Activated T-helper 2 cell treated with anti-CD3 and anti-CD28 coated beads, Interferon-gamma antibody, Interleukin-2, Interleukin-4, amounts not matched to agents 10 μg/mL and 5 μg/mL and 100 μg/mL, durations not matched to agents 14 hours and 24 hours and 36 hours (primary cell): ENCODE data around the gene C1orf94. TPM values are rescaled to one million over a fixed set of nuclear protein-coding genes. Genes with fewer than 3 reads are reported as not detected.
"Not testable (repeated sequence)": the region's sequence is repeated elsewhere in the genome, so short reads cannot be mapped to it uniquely, and the experiment has no call there.

Experiments
- DNase-seq: peaks from one replicate; pipeline ENCODE4 v3.0.0; 2021; ENCODE audit warnings: low spot score
- H3K27ac Mint-ChIP-seq: one replicate; pipeline ENCODE4 v1.8.0; 2021; ENCODE audit warnings: mixed read lengths
- H3K27me3 Mint-ChIP-seq: one replicate; pipeline ENCODE4 v1.8.0; 2021; ENCODE audit warnings: low read depth, mixed read lengths
- H3K36me3 Mint-ChIP-seq: one replicate; pipeline ENCODE4 v1.8.0; 2021; ENCODE audit warnings: low read depth, mixed read lengths
- H3K4me1 Mint-ChIP-seq: one replicate; pipeline ENCODE4 v1.8.0; 2021; ENCODE audit warnings: low read depth, mixed read lengths
- H3K4me3 Mint-ChIP-seq: one replicate; pipeline ENCODE4 v1.8.0; 2021; ENCODE audit warnings: low read depth, mild to moderate bottlenecking, moderate library complexity, mixed read lengths
- H3K9me3 Mint-ChIP-seq: one replicate; pipeline ENCODE4 v1.8.0; 2021; ENCODE audit warnings: mixed read lengths
- intact Hi-C: fragments of 100-400 bp; cut with micrococcal nuclease; formaldehyde crosslinking; loops from one replicate; pipeline ENCODE4 v1.15.1; 2023
- total RNA-seq: library from RNA; stranded (reverse); gene quantifications from 2 replicates; pipeline ENCODE4 v1.2.3, GENCODE V29; 2022

C1orf94 gene
- total RNA-seq, 1 donor from 2014 or later, result not detected

DNA sequence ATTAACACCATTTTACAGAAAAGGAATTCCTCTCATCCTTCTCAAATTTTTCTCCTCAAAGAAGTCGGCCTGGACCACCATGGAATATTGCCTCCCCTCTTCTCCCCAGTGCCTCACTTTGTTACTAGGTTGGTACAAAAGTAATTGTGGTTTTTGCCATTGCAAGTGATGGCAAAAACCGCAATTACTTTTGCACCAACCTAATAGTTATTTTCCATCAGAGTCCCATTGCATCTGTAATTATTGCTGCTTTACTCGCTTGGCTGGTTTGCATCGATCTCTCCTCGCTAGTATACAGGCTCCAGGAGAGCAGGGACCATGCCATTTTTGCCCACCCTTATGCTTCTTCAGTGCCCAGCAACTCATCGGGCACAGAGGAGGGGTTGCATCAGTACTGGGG lies 963 bp upstream of the C1orf94 start:
- no peak overlapping the region for H3K4me3 Mint-ChIP-seq
- H3K36me3 Mint-ChIP-seq, result no peaks in the 10 kb centered on the region
- no peak for DNase-seq
- H3K27me3 Mint-ChIP-seq, result peaks cover 37% of the 10 kb centered on the region
- intact Hi-C loops, result no loop called here
- H3K9me3 Mint-ChIP-seq, result no peaks in the 10 kb centered on the region
- H3K4me1 Mint-ChIP-seq, result no peaks in the 10 kb centered on the region
- no peak overlapping the region for H3K27ac Mint-ChIP-seq

DNA sequence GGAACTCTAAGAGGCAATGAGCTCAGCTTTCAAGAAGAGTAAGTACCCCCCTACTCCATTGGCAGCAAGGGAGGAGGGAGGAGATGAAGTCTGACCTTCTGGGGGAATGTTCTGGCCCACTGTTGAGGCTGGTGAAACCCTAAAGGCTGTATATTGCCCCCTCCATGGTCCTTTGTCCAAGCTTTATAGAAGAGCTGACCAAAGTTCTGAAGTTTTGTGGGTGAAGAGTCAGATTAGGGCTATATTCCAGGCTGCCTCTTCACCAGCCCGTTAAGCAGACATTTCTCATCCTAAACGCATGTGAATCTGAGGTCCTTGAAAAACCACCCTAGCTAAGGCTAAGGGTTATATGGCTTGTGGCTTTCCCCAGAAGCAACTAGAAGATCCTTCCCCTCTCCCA lies 1.4 kb downstream of the C1orf94 start:
- H3K27me3 Mint-ChIP-seq, result peaks cover 32% of the 10 kb centered on the region

DNA sequence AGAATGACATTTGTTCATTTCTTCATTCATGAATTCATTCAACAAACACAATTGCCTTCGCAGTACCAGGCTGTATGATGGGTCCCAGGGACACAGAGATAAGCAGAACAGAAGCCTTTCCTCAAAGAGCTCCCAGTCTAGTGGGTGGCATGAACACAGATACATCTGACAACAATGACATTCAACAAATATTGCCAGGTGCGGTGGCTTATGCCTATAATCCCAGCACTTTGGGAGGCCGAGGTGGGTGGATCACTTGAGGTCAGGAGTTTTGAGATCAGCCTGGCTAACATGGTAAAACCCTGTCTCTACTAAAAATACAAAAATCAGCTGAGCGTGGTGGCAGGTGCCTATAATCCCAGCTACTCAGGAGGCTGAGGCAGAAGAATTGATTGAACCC lies 6.7 kb downstream of the C1orf94 start:
- DNase-seq, H3K36me3 Mint-ChIP-seq, intact Hi-C loops, H3K4me1 Mint-ChIP-seq, H3K4me3 Mint-ChIP-seq, H3K27ac Mint-ChIP-seq, H3K9me3 Mint-ChIP-seq: not testable (repeated sequence)
- peaks cover 12% of the 10 kb centered on the region for H3K27me3 Mint-ChIP-seq

More for the DNA sequence above, 1.4 kb downstream of the C1orf94 start:
- H3K36me3 Mint-ChIP-seq, result no peaks in the 10 kb centered on the region
- no peaks in the 10 kb centered on the region for H3K9me3 Mint-ChIP-seq
- intact Hi-C loops, result no loop called here
- H3K4me1 Mint-ChIP-seq, result no peaks in the 10 kb centered on the region
- no peak overlapping the region for H3K4me3 Mint-ChIP-seq
- no peak for DNase-seq
- H3K27ac Mint-ChIP-seq, result no peak overlapping the region

DNA sequence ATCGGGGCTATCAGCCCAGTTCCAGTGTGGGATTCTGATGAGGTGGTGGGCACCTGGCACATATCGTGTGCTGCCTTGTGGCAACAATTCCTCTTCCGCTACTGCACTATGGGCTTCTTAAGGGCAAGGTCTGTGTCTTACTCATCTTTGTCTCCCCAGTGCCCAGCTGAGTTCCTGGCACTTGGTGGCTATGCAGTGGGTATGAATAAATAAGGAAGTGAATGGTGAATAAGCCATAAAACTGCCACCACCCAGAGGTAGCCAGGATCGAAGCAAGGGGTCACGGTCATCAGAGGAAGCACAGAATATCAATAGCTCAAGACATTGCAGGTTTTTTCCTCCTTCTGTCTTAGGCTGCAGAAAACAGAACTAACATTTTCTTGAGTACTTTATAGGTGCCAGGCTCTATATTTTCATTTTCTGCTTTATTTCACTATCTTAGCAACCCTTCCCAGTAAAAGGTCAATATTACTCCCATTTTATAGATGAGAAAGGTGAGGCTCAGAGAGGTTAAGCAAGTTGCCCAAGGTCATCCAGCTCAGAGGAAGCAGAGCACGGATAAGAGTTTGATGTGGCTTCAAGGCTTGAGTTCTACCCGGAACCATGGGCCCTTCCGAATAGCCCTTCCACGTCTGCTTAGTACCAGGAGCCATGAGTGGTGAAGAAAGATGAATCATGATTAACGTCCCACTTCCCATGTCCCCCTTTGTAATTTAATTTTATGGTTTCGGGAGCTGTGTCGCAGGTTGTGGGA lies 10.2 kb downstream of the C1orf94 start:
- Mint-ChIP-seq H3K36me3 (no peaks in the 10 kb centered on the region), H3K4me3 (no peak overlapping the region), H3K9me3 (peaks cover 4% of the 10 kb centered on the region), H3K4me1 (no peaks in the 10 kb centered on the region), H3K27ac (no peak overlapping the region), H3K27me3 (peaks cover 3% of the 10 kb centered on the region)
- no peak for DNase-seq
- intact Hi-C loops, result no loop called here

DNA sequence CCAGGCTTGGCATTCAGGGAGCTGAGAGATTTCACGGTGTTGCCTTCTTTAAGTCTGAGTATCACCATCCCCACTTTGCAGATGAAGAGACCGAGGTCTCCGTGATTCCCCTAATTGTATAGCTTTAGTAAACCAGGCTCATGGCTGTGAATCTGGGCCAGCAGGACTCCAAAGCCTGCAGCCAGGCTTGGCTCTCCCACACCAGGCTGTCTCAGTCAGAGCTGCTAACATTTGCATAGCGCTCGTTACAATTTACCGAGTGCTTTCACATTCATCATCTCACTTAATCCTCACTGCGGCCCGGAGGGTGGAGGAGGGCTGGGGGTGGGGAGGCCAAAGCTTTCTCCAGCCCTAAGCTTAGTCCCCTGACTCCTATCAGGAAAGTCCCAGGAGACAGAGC lies 11.7 kb downstream of the C1orf94 start:
- Mint-ChIP-seq H3K4me1 (no peaks in the 10 kb centered on the region), H3K27ac (no peak overlapping the region), H3K36me3 (no peaks in the 10 kb centered on the region), H3K4me3 (no peak overlapping the region), H3K27me3 (peaks cover 3% of the 10 kb centered on the region), H3K9me3 (peaks cover 4% of the 10 kb centered on the region)
- no peak for DNase-seq
- intact Hi-C loops, result no loop called here

DNA sequence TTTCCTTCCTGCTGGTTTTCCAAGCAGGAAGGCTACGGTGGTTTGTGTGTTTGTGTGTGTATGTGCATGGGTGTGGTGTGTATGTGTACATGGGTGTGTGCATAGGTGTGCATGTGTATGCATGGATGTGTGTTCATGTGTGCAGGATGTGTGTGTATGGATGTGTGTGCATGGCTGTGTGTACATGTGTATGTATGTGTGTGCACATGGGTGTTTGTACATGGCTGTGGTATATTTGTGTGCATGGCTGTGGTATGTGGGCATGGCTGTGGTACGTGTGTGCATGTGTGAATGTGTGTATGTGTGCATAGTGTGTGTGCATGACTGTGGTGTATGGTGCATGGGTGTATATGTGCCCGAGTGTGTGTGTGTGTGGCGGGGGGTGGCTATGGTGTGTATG lies 12.3 kb downstream of the C1orf94 start:
- Mint-ChIP-seq H3K4me1 (no peaks in the 10 kb centered on the region), H3K27me3 (peaks cover 3% of the 10 kb centered on the region), H3K27ac (no peak overlapping the region), H3K36me3 (no peaks in the 10 kb centered on the region), H3K9me3 (peaks cover 4% of the 10 kb centered on the region), H3K4me3 (no peak overlapping the region)
- intact Hi-C loops, result no loop called here
- DNase-seq, result no peak

DNA sequence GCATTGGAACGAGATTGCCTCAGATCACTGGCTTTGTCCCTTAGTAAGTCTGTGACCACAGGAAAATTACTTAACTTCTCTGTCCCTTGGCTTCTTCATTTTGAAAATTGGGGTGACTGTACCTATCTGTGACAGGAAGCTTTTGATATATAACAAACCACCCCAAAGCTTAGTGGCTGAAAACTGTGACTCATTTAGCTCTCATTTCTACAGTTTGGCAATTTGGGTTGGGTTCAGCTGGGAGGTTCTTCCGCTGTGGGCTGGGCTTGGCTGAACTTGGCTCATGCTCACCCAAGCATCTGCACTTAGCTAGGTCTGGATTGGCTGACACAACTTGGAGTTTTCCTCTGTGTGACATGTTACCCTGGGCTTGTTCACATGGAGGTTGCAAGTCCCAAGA lies 14.0 kb downstream of the C1orf94 start:
- peaks cover 3% of the 10 kb centered on the region for H3K27me3 Mint-ChIP-seq
- DNase-seq, result no peak
- intact Hi-C loops, result no loop called here
- no peak overlapping the region for H3K4me3 Mint-ChIP-seq
- no peaks in the 10 kb centered on the region for H3K4me1 Mint-ChIP-seq
- H3K36me3 Mint-ChIP-seq, result no peaks in the 10 kb centered on the region
- no peak overlapping the region for H3K27ac Mint-ChIP-seq
- H3K9me3 Mint-ChIP-seq, result peaks cover 4% of the 10 kb centered on the region

DNA sequence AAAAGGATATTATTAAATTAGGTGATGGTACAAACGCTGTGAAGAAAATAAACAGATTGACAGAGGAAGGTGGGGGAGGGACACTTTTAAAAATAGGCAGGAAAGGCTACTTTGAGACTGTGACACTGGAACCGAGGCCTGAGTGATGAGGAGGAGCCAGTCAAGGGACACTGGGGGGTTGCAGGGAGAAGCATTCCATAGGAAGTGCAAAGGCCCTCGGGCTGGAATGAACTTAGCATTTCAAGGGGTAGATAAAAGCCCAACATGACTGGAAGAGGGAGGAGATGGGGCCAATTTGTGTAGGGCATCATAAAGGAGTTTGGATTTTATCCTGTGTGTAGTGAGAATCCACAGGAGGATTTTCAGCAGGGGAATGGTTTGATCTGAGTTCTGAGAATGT lies 15.9 kb downstream of the C1orf94 start:
- H3K36me3 Mint-ChIP-seq, result no peaks in the 10 kb centered on the region
- no peak overlapping the region for H3K27ac Mint-ChIP-seq
- H3K4me3 Mint-ChIP-seq, result no peak overlapping the region
- DNase-seq, result no peak
- peaks cover 4% of the 10 kb centered on the region for H3K9me3 Mint-ChIP-seq
- no peaks in the 10 kb centered on the region for H3K4me1 Mint-ChIP-seq
- H3K27me3 Mint-ChIP-seq, result no peaks in the 10 kb centered on the region
- intact Hi-C loops, result no loop called here

DNA sequence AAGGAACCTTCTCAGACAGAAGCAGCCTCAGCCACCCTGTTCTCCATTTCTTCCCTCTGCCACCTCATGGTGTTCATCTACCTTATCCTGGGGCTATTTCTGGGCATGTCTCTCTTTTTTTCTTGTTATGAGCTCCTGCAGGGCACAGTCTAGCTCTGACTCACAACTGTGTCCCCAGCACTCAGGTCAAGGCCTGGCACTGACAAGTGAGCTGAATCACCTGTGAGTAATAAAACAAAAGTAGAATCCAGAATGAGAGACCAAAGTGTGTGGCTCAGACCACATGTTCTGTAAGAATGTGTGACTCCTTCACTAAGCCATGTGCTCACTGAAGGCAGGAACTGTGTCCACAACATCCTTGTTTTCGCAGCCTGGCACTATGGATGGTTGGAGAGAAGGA lies 23.2 kb downstream of the C1orf94 start:
- Mint-ChIP-seq H3K4me3 (no peak overlapping the region), H3K27me3 (peaks cover 2% of the 10 kb centered on the region), H3K9me3 (no peaks in the 10 kb centered on the region), H3K4me1 (no peaks in the 10 kb centered on the region), H3K36me3 (no peaks in the 10 kb centered on the region), H3K27ac (no peak overlapping the region)
- intact Hi-C loops, result no loop called here
- no peak for DNase-seq

DNA sequence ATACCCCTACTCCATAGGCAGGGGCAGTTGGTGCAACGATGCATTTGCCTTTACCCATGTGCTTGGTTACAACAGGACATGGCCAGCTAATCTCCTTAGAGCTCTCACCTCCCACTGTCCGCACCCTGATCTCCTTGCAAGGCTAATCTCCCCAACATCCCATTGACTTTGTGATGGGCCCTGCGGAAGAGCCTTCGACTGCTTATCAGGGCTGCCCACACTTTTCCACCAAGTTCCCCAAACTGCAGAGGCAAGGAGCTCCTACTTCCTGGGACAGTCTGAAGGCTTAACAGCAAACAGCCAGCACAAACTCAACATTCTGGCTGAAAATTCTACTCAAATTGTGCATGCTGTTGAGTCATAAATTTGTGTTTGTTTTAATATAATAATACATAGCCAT lies 36.0 kb downstream of the C1orf94 start:
- no peak overlapping the region for H3K4me3 Mint-ChIP-seq
- H3K36me3 Mint-ChIP-seq, result no peaks in the 10 kb centered on the region
- intact Hi-C loops, result no loop called here
- H3K27ac Mint-ChIP-seq, result no peak overlapping the region
- no peaks in the 10 kb centered on the region for H3K27me3 Mint-ChIP-seq
- H3K4me1 Mint-ChIP-seq, result no peaks in the 10 kb centered on the region
- no peak for DNase-seq
- no peaks in the 10 kb centered on the region for H3K9me3 Mint-ChIP-seq

DNA sequence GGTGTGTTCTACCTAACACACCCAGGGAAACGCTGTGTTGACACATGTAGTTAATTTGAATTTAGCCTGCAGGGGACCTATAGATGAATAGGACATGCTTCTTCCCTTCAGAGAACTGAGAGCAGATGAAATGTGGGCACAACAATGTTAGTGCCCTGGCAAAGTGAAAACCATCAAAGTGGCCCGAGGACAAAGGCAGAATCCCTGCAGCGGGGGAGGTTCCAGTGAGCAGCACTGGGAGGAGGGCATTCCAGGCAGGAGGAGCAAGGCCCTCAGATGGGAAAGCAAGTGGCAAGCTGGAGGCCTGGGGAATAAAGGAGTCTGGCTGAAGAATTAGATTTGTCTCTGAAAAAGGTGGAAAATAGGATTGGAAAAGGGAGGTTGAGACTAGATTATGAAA lies 37.2 kb downstream of the C1orf94 start:
- Mint-ChIP-seq H3K27me3 (no peaks in the 10 kb centered on the region), H3K9me3 (no peaks in the 10 kb centered on the region), H3K27ac (no peak overlapping the region)

DNA sequence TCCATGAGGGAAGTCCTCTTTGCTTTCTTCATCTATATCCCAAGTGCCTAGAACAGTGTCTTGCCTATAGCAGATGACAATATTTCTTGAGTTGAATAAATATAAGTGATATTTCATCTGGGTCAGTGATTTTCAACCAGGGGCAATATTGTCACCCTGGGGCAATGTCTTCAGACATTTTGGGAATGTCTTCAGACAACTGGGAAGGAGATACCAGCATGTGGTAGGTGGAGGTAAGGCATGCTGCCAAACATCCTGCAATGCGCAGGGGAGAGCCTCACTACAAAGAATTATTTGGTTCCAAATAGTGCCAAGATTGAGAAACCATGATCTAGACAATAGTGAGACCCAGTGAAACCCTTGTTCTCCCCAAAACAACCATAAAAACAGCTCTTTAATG lies 54.7 kb downstream of the C1orf94 start:
- Mint-ChIP-seq H3K27me3 (no peaks in the 10 kb centered on the region), H3K27ac (no peak overlapping the region), H3K4me3 (no peak overlapping the region), H3K9me3 (no peaks in the 10 kb centered on the region), H3K4me1 (no peaks in the 10 kb centered on the region), H3K36me3 (no peaks in the 10 kb centered on the region)
- intact Hi-C loops, result no loop called here
- DNase-seq, result no peak

More for the DNA sequence above, 37.2 kb downstream of the C1orf94 start:
- DNase-seq, result no peak
- intact Hi-C loops, result no loop called here
- H3K4me3 Mint-ChIP-seq, result no peak overlapping the region
- H3K4me1 Mint-ChIP-seq, result no peaks in the 10 kb centered on the region
- H3K36me3 Mint-ChIP-seq, result no peaks in the 10 kb centered on the region

DNA sequence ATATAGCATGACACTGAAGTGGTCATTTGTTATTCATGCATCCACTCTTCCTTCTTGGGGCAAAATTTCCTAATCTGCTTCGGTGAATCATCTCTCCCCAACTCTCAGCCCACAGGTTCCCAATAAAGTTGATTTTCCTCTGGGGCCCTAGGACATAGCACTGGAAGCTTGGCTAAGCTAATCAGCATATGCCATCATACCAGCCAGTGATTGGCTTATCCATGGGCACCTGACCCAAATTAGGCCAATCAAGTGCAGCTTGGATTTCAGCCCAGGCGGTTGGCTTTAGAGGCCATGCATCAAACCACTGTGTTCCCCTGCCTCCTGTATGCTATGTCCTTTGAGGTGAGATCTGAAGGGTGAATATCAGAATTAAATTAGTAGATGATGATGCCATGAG lies 58.9 kb downstream of the C1orf94 start:
- Mint-ChIP-seq H3K27ac (no peak overlapping the region), H3K36me3 (no peaks in the 10 kb centered on the region), H3K4me3 (no peak overlapping the region), H3K4me1 (no peaks in the 10 kb centered on the region), H3K9me3 (peaks cover 5% of the 10 kb centered on the region), H3K27me3 (no peaks in the 10 kb centered on the region)
- no peak for DNase-seq
- intact Hi-C loops, result no loop called here

DNA sequence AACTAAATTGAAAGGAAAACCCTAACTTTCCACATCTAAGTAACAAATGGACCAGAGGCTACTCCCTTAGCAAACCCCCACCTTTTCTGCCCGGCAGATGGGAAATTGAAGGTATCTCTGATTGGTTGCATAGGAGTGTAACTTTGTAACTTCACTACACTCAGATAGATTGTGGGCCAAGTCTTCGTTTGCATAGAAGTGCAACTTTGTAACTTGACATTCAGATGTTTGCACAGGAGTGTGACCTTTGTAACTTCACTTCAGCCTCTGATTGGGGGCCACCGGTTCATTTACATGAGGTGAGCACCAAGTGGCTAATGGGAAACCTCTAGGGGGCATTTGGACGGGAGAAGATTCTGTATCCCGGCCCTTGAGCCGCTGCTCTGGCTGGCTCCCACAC lies 59.4 kb downstream of the C1orf94 start:
- Mint-ChIP-seq H3K4me1 (no peaks in the 10 kb centered on the region), H3K36me3 (no peaks in the 10 kb centered on the region), H3K4me3 (no peak overlapping the region), H3K27ac (no peak overlapping the region), H3K9me3 (peaks cover 5% of the 10 kb centered on the region), H3K27me3 (no peaks in the 10 kb centered on the region)
- intact Hi-C loops, result no loop called here
- no peak for DNase-seq
